Astrocyte of the spinal cord (primary cell): ENCODE data around the gene KANSL2.

Source experiments
- DNase-seq: peaks from one replicate; pipeline ENCODE4 v3.0.0; 2011; ENCODE audit warnings: low read depth, low spot score
- H3K4me3 ChIP-seq: 2 replicates; pipeline ENCODE4 v1.5.1; 2011; ENCODE audit warnings: low read depth, mild to moderate bottlenecking, low read length, moderate library complexity
- in situ Hi-C: cut with HindIII; loops from 2 replicates; pipeline ENCODE4 v1.10.0; 2017; ENCODE audit warnings: low sequenced_read_pairs
- TF ChIP-seq, protein P1 (sequence below): IDR thresholded peaks from 2 replicates; pipeline ENCODE4 v1.5.1; 2012; ENCODE audit warnings: low read depth, mild to moderate bottlenecking, low read length, inconsistent platforms

Gene KANSL2

DNA sequence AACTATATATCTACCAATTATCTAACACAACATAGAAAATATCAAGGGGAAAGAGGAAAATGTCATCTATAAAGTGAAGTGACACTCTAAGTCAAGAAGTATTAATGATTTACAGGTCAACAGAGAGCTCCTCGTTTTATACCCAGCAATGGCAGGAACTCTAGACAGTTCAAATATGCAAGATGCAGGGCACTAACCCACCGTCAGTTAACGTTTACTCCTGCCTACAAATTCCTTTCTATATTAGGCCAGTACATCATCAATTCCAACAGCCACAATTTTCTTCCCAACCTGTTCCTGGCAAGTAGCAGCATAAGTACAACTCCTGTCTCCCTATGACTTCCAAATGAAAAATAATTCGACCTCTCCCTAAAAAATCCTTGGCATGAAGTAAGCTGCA, 9.0 kb upstream of the KANSL2 start:
- no peak overlapping the region for H3K4me3 ChIP-seq
- in situ Hi-C loops = no loop called here
- no peak for DNase-seq
- TF ChIP-seq, protein P1, sequence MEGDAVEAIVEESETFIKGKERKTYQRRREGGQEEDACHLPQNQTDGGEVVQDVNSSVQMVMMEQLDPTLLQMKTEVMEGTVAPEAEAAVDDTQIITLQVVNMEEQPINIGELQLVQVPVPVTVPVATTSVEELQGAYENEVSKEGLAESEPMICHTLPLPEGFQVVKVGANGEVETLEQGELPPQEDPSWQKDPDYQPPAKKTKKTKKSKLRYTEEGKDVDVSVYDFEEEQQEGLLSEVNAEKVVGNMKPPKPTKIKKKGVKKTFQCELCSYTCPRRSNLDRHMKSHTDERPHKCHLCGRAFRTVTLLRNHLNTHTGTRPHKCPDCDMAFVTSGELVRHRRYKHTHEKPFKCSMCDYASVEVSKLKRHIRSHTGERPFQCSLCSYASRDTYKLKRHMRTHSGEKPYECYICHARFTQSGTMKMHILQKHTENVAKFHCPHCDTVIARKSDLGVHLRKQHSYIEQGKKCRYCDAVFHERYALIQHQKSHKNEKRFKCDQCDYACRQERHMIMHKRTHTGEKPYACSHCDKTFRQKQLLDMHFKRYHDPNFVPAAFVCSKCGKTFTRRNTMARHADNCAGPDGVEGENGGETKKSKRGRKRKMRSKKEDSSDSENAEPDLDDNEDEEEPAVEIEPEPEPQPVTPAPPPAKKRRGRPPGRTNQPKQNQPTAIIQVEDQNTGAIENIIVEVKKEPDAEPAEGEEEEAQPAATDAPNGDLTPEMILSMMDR = no peak

DNA sequence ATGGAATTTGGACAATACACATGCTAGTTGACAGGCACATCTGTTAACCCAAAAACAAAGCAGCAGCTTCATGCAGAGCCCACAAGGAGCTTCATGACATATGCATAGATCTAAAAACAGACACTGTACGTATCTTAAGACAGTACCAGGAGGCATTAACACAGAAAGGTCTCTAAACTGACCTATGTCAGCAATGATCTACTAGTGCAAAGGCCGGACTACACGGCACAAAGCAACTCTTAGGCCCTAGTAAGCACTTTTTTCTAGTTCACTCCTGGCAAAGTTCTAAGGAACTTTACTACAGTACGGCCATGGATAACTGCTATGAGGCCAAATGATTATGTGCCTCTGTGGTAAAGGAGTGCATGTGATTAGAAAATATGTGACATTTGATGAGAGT, 8.4 kb upstream of the KANSL2 start:
- H3K4me3 ChIP-seq = no peak overlapping the region
- TF ChIP-seq, protein P1 = no peak
- DNase-seq = no peak
- in situ Hi-C loops = no loop called here

DNA sequence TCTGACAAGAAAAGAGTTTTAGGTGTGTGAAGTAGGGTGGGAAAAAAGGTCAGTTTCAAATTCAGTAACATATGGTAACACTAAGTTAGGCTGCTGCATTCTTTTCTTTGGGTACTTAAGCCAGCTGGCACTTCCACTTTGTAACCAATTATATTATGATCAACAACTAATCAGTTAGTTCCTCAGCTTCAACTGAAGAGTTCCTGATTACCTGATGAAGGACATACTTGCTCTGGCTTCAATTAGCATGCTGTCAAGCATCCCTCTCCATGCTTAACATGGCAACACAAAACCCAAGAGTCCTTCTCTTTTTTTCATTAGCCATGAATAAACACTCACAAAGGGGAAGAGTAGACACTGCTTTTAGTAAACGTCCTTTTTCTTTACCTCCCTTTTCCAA, 6.8 kb upstream of the KANSL2 start:
- no peak overlapping the region for H3K4me3 ChIP-seq
- TF ChIP-seq, protein P1 = no peak
- in situ Hi-C loops = no loop called here
- DNase-seq = no peak

DNA sequence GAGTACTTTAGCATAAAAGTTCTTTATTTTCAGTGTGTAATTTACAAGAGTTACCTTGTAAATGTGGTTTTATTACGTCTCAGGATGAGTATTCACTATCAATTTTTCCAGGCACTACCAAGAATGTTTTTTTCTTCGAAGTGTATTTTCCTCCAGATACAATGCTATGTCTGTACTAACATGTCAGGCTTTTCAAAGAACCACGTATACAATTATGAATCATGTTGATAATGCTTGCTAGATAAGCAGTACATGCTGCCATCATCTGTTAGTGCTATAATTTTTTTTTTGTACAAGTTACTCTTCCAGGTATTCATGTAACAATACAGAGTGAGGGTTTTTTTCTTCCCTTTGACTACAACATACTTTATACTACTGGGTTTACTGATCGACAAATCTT, 5.6 kb upstream of the KANSL2 start:
- in situ Hi-C loops = no loop called here
- DNase-seq = no peak
- H3K4me3 ChIP-seq = no peak overlapping the region
- TF ChIP-seq, protein P1 = no peak

DNA sequence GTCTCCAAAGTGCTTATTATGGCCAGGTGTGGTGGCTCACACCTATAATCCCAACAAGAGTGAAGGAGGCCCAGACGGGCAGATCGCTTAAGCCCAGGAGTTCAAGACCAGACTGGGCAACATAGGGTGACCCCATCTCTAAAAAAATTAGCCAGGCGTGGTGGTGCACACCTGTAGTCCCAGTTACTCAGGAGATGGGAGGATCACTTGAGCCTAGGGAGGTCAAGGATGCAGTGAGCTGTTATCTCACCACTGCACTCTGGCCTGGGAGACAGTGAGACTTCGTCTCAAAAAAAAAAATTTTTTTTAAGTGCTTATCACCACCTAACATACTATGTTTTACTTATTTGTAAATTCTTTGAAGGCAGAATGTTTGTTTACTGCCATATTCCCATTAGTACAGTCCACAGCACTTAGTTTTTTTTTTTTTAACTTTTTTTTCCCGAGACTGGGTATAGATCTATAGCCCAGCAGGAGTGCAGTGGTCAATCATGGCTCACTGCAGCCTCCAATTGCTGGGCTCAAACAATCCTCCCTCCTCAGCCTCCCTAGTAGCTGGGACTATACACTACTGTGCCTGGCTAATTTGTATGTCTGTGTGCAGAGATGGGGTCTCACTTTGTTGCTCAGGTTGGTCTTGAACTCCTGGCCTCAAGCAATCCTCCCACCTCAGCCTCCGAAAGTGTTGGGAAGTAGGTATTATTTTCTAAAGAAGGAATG, 4.7 kb upstream of the KANSL2 start:
- no peak overlapping the region for H3K4me3 ChIP-seq
- DNase-seq = no peak
- in situ Hi-C loops = no loop called here
- TF ChIP-seq, protein P1 = no peak

DNA sequence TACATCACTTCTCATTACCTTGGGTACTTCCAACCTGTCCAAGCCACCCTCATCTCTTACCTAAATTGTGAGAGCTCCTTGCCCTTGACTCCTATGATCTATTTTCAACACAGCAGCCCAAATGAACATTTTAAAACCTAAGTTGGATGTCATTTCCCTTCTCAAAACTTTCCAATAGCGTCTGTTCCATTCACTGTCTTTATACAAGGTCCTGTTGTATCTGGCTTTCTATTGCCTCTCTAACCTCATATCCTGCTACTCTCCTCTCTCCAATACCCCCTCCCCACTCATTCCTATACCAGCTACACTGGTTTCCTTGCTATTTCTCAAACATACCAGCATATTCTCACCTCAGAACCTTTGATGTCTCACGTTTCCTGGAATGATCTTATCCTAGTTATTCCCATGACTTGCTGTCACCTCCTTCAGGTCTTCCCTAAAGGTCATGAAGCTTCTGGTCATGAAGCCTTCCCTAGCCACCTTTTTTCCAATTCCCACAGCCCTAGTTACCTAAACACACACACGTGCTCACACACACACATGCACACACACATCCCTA, 4.1 kb upstream of the KANSL2 start:
- in situ Hi-C loops = no loop called here

More for the DNA sequence above, 4.1 kb upstream of the KANSL2 start:
- no peak overlapping the region for H3K4me3 ChIP-seq
- TF ChIP-seq, protein P1 = no peak
- no peak for DNase-seq
